Astrocyte (in vitro differentiated cells and primary cell): ENCODE data around the gene THYN1. TPM values are rescaled to one million over a fixed set of nuclear protein-coding genes. Genes with fewer than 3 reads are reported as not detected.
A peak's percentile ranks its signal among the peaks of the same experiment; 100 is the strongest.

ENCODE experiments used
- DNase-seq: peaks from one replicate; pipeline ENCODE4 v3.0.0-alpha.2; 2010; ENCODE audit warnings: low read depth
- FAIRE-seq: peaks from 2 replicates; lab custom pipeline; 2011; peaks lifted over from hg19 to GRCh38; lab: Jason Lieb, UNC
- H2AFZ ChIP-seq: 2 replicates; pipeline ENCODE4 v1.6.0; 2012; ENCODE audit warnings: low read depth, low read length, inconsistent platforms
- H3K27ac ChIP-seq: 2 replicates; pipeline ENCODE4 v1.5.1; 2011; ENCODE audit warnings: low read depth, low read length, inconsistent platforms
- H3K27me3 ChIP-seq: 2 replicates; pipeline ENCODE4 v1.6.0; 2011; ENCODE audit warnings: low read length, inconsistent platforms; ENCODE audit not compliant: insufficient read depth
- H3K36me3 ChIP-seq: 2 replicates; pipeline ENCODE4 v1.5.1; 2011; ENCODE audit warnings: low read length, inconsistent platforms; ENCODE audit not compliant: insufficient read depth
- H3K4me1 ChIP-seq: 2 replicates; pipeline ENCODE4 v1.5.1; 2011; ENCODE audit warnings: low read length, inconsistent platforms; ENCODE audit not compliant: insufficient read depth
- H3K4me2 ChIP-seq: 2 replicates; pipeline ENCODE4 v1.6.0; 2012; ENCODE audit warnings: low read length, inconsistent platforms
- H3K4me3 ChIP-seq: 2 replicates; pipeline ENCODE4 v1.5.1; 2011; ENCODE audit warnings: low read depth, mild to moderate bottlenecking, low read length, inconsistent platforms; ENCODE audit not compliant: insufficient read depth
- H3K79me2 ChIP-seq: 2 replicates; pipeline ENCODE4 v1.6.0; 2012; ENCODE audit warnings: mild to moderate bottlenecking, low read length, inconsistent platforms; ENCODE audit not compliant: insufficient read depth
- H3K9ac ChIP-seq: 2 replicates; pipeline ENCODE4 v1.6.0; 2012; ENCODE audit warnings: mild to moderate bottlenecking, low read length, inconsistent platforms
- H3K9me3 ChIP-seq: 2 replicates; pipeline ENCODE4 v1.5.1; 2012; ENCODE audit warnings: low read depth, mild to moderate bottlenecking, low read length, inconsistent platforms; ENCODE audit not compliant: insufficient read depth
- H4K20me1 ChIP-seq: 2 replicates; pipeline ENCODE4 v1.6.0; 2012; ENCODE audit warnings: low read length, inconsistent platforms; ENCODE audit not compliant: insufficient read depth
- H3K27ac Mint-ChIP-seq: one replicate; pipeline ENCODE4 v1.8.0; 2021; ENCODE audit warnings: mild to moderate bottlenecking, mixed read lengths; ENCODE audit not compliant: unreplicated experiment
- H3K27me3 Mint-ChIP-seq: one replicate; pipeline ENCODE4 v1.8.0; 2021; ENCODE audit warnings: low read depth, mixed read lengths; ENCODE audit not compliant: unreplicated experiment
- H3K36me3 Mint-ChIP-seq: one replicate; pipeline ENCODE4 v1.8.0; 2021; ENCODE audit warnings: low read depth, mixed read lengths; ENCODE audit not compliant: unreplicated experiment
- H3K4me1 Mint-ChIP-seq: one replicate; pipeline ENCODE4 v1.8.0; 2021; ENCODE audit warnings: low read depth, mixed read lengths; ENCODE audit not compliant: unreplicated experiment
- H3K4me3 Mint-ChIP-seq: one replicate; pipeline ENCODE4 v1.8.0; 2021; ENCODE audit warnings: mild to moderate bottlenecking, moderate library complexity, mixed read lengths; ENCODE audit not compliant: unreplicated experiment
- H3K9me3 Mint-ChIP-seq: one replicate; pipeline ENCODE4 v1.8.0; 2021; ENCODE audit warnings: mild to moderate bottlenecking, mixed read lengths; ENCODE audit not compliant: unreplicated experiment
- CTCF ChIP-seq: IDR thresholded peaks from 2 replicates; pipeline ENCODE4 v1.5.1; 2011; ENCODE audit warnings: low read depth, mild to moderate bottlenecking, inconsistent platforms, low read length, moderate library complexity; ENCODE audit not compliant: insufficient read depth
- EZH2 ChIP-seq: IDR thresholded peaks from 2 replicates; pipeline ENCODE4 v1.6.1; 2012; ENCODE audit warnings: mild to moderate bottlenecking, low read length, inconsistent platforms; ENCODE audit not compliant: insufficient read depth
- total RNA-seq: library from RNA; stranded (reverse); gene quantifications from 2 replicates; pipeline ENCODE4 v1.2.1, GENCODE V29; 2021

THYN1 gene
- total RNA-seq, 1 donor from 2014 or later = 30.5 TPM

- peak; percentile 81 for FAIRE-seq
- Histone ChIP-seq H3K79me2 (no peaks in the 10 kb centered on the region), H3K4me1 (peaks cover 7% of the 10 kb centered on the region), H3K27ac (no peak overlapping the region), H3K9me3 (no peaks in the 10 kb centered on the region), H3K4me2 (peak overlapping the region; percentile 35), H3K9ac (no peak overlapping the region), H4K20me1 (peaks cover 9% of the 10 kb centered on the region), H3K36me3 (no peaks in the 10 kb centered on the region), H2AFZ (no peak overlapping the region), H3K4me3 (no peak overlapping the region), H3K27me3 (peaks cover 18% of the 10 kb centered on the region)
- Mint-ChIP-seq H3K36me3 (peaks cover 3% of the 10 kb centered on the region), H3K27ac (peak overlapping the region; percentile 75), H3K4me3 (no peak overlapping the region), H3K27me3 (peaks cover 15% of the 10 kb centered on the region), H3K4me1 (peaks cover 21% of the 10 kb centered on the region), H3K9me3 (no peaks in the 10 kb centered on the region)
- peak; percentile 84 for DNase-seq
- TF ChIP-seq CTCF (no peak), EZH2 (no peak)
Observed at GRCh38 chr11:134266841-134267251, 13.7 kb upstream of the THYN1 start.

GRCh38 chr11:134266440-134266839, 13.3 kb upstream of the THYN1 start:
- Mint-ChIP-seq H3K27ac (no peak overlapping the region), H3K4me3 (no peak overlapping the region), H3K27me3 (peaks cover 11% of the 10 kb centered on the region), H3K36me3 (peaks cover 3% of the 10 kb centered on the region), H3K9me3 (no peaks in the 10 kb centered on the region), H3K4me1 (peaks cover 21% of the 10 kb centered on the region)
- no peaks in the 10 kb centered on the region for H3K9me3 ChIP-seq
- H3K79me2 ChIP-seq = no peaks in the 10 kb centered on the region
- peaks cover 13% of the 10 kb centered on the region for H4K20me1 ChIP-seq
- DNase-seq (no peak), FAIRE-seq (no peak)
- no peak overlapping the region for H3K27ac ChIP-seq
- H3K27me3 ChIP-seq = peaks cover 14% of the 10 kb centered on the region
- TF ChIP-seq CTCF (no peak), EZH2 (no peak)
- no peak overlapping the region for H3K9ac ChIP-seq
- H3K4me3 ChIP-seq = no peak overlapping the region
- no peak overlapping the region for H2AFZ ChIP-seq
- no peaks in the 10 kb centered on the region for H3K36me3 ChIP-seq
- peaks cover 7% of the 10 kb centered on the region for H3K4me1 ChIP-seq
- peak overlapping the region; percentile 35 for H3K4me2 ChIP-seq

GRCh38 chr11:134264966-134265764, 12.0 kb upstream of the THYN1 start:
- H3K79me2 ChIP-seq = no peaks in the 10 kb centered on the region
- no peak for FAIRE-seq
- peak overlapping the region; percentile 62 for H3K27ac Mint-ChIP-seq

More at GRCh38 chr11:134264966-134265764, 12.0 kb upstream of the THYN1 start:
- Histone ChIP-seq H3K27ac (no peak overlapping the region), H3K4me3 (no peak overlapping the region), H4K20me1 (peaks cover 15% of the 10 kb centered on the region), H3K4me2 (no peak overlapping the region), H3K27me3 (peaks cover 5% of the 10 kb centered on the region), H3K4me1 (peaks cover 7% of the 10 kb centered on the region), H3K9ac (no peak overlapping the region), H2AFZ (no peak overlapping the region), H3K36me3 (peaks cover 3% of the 10 kb centered on the region), H3K9me3 (no peaks in the 10 kb centered on the region)
- Mint-ChIP-seq H3K27me3 (peaks cover under 1% of the 10 kb centered on the region), H3K4me3 (no peak overlapping the region), H3K4me1 (peaks cover 21% of the 10 kb centered on the region), H3K9me3 (no peaks in the 10 kb centered on the region), H3K36me3 (peaks cover 3% of the 10 kb centered on the region)
- TF ChIP-seq EZH2 = no peak
- TF ChIP-seq CTCF = no peak
- no peak for DNase-seq
